HG03064 (cell line): Measurements from ENCODE around the gene RASGRP3.

Experiments used
- ATAC-seq: cut with Tn5 transposase; IDR thresholded peaks from one replicate; pipeline ENCODE4 v1.9.1; 2021; ENCODE audit warnings: low read depth; ENCODE audit not compliant: unreplicated experiment

The RASGRP3 gene

GRCh38 chr2:33518929-33519328 is 42.5 kb downstream of the RASGRP3 start:
- ATAC-seq = no peak

- no peak for ATAC-seq
Observed at GRCh38 chr2:33521791-33522281, 45.4 kb downstream of the RASGRP3 start.

GRCh38 chr2:33522576-33522975 is 46.1 kb downstream of the RASGRP3 start:
- no peak for ATAC-seq

- ATAC-seq = no peak
Observed at GRCh38 chr2:33525666-33526065, 49.2 kb downstream of the RASGRP3 start.

GRCh38 chr2:33526132-33526531 is 49.7 kb downstream of the RASGRP3 start:
- no peak for ATAC-seq

- no peak for ATAC-seq
Observed at GRCh38 chr2:33526921-33527320, 50.5 kb downstream of the RASGRP3 start.

GRCh38 chr2:33528441-33528950 is 52.0 kb downstream of the RASGRP3 start:
- no peak for ATAC-seq

- ATAC-seq = no peak
Observed at GRCh38 chr2:33529771-33530481, 53.5 kb downstream of the RASGRP3 start.

GRCh38 chr2:33530690-33531548 is 54.5 kb downstream of the RASGRP3 start:
- no peak for ATAC-seq

- no peak for ATAC-seq
Observed at GRCh38 chr2:33531549-33532059, 55.2 kb downstream of the RASGRP3 start.

GRCh38 chr2:33532146-33532545 is 55.7 kb downstream of the RASGRP3 start:
- ATAC-seq = no peak

GRCh38 chr2:33532966-33533365 is 56.5 kb downstream of the RASGRP3 start:
- ATAC-seq = no peak

GRCh38 chr2:33535421-33535820 is 59.0 kb downstream of the RASGRP3 start:
- ATAC-seq = no peak

- no peak for ATAC-seq
Observed at GRCh38 chr2:33541243-33541642, 64.8 kb downstream of the RASGRP3 start.

- no peak for ATAC-seq
Observed at GRCh38 chr2:33550206-33550605, 73.8 kb downstream of the RASGRP3 start.

GRCh38 chr2:33552758-33553461 is 76.5 kb downstream of the RASGRP3 start:
- no peak for ATAC-seq

- no peak for ATAC-seq
Observed at GRCh38 chr2:33555681-33556080, 79.2 kb downstream of the RASGRP3 start.

GRCh38 chr2:33559328-33559727 is 82.9 kb downstream of the RASGRP3 start:
- ATAC-seq = no peak

GRCh38 chr2:33560017-33560416 is 83.6 kb downstream of the RASGRP3 start:
- ATAC-seq = no peak

GRCh38 chr2:33561872-33562271 is 85.4 kb downstream of the RASGRP3 start:
- ATAC-seq = no peak

GRCh38 chr2:33570681-33571080 is 94.2 kb downstream of the RASGRP3 start:
- no peak for ATAC-seq
